Right kidney (tissue), 1 donor: ENCODE measurements around the gene PCDHB7.
"Not testable (repeated sequence)": the region's sequence is repeated elsewhere in the genome, so short reads cannot be mapped to it uniquely, and the experiment has no call there.

ENCODE experiments used
- DNase-seq: peaks from one replicate; pipeline ENCODE4 v3.0.0-alpha.2; 2016

The PCDHB7 gene

GRCh38 chr5:141223112-141223783 lies 50.8 kb downstream of the PCDHB7 start, which contains the start of gene PCDHB14:
PCDHB14 (plus strand) TSS chr5:141223343; CDS start chr5:141223506, 163 bp downstream.
- no peak for DNase-seq

GRCh38 chr5:141224844-141225243 lies 52.4 kb downstream of the PCDHB7 start:
- DNase-seq: not testable (repeated sequence)

GRCh38 chr5:141225421-141225820 lies 53.0 kb downstream of the PCDHB7 start:
- DNase-seq: not testable (repeated sequence)
